ENCODE data around the gene PLA2G6. TPM values are rescaled to one million over a fixed set of nuclear protein-coding genes. Genes with fewer than 3 reads are reported as not detected.
A peak's percentile ranks its signal among the peaks of the same experiment; 100 is the strongest.

Gene PLA2G6
- total RNA-seq, 6 donors from 2014 or later, result 21.1 to 295 (median 47.5) TPM

GRCh38 chr22:38228873-38229740 is 47.5 kb upstream of the PLA2G6 start:
- Histone ChIP-seq H3K36me3 (peaks cover 13 to 76% (median 60%) of the 10 kb centered on the region in 4 donors), H3K27me3 (no peaks in the 10 kb centered on the region), H3K9me3 (no peaks in the 10 kb centered on the region), H3K4me3 (no peak overlapping the region), H3K4me1 (peaks cover 38 to 52% (median 42%) of the 10 kb centered on the region in 4 donors), H3K27ac (peak overlapping the region; percentile 80 to 92 (median 86))
- peak in 1 of 2 donors; percentile 83 for ATAC-seq (ENCODE audit: low FRiP score in 2 of 2)
- peak in 1 of 2 donors; percentile 62 for DNase-seq
- TF ChIP-seq POLR2A (IDR thresholded peaks at IDR 0.05) (peak in 1 of 4 donors; percentile 29), CTCF (IDR thresholded peaks at IDR 0.05) (no peak), EP300 (IDR thresholded peaks at IDR 0.05) (peak in 2 of 4 donors; percentile 83 to 84), POLR2AphosphoS5 (IDR thresholded peaks at IDR 0.05) (peak; percentile 78 to 82)
- 46 to 62% methylated on average over 1 to 13 of the region's 14 CpGs for WGBS, 2 donors

- H3K27me3 ChIP-seq, result no peaks in the 10 kb centered on the region
- H3K4me3 ChIP-seq, result no peak overlapping the region
- peaks cover 38 to 52% (median 41%) of the 10 kb centered on the region in 4 donors for H3K4me1 ChIP-seq
- TF ChIP-seq CTCF (IDR thresholded peaks at IDR 0.05) (no peak), POLR2AphosphoS5 (IDR thresholded peaks at IDR 0.05) (no peak), POLR2A (IDR thresholded peaks at IDR 0.05) (no peak), EP300 (IDR thresholded peaks at IDR 0.05) (no peak)
- DNase-seq (no peak), ATAC-seq (ENCODE audit: low FRiP score in 2 of 2) (no peak)
- peaks cover 13 to 77% (median 62%) of the 10 kb centered on the region in 4 donors for H3K36me3 ChIP-seq
- H3K27ac ChIP-seq, result peak overlapping the region; percentile 80 to 92 (median 86)
- 63 to 78% methylated on average over 3 of the region's 3 CpGs for WGBS, 2 donors
- H3K9me3 ChIP-seq, result no peaks in the 10 kb centered on the region
These were observed 46.8 kb upstream of the PLA2G6 start for GRCh38 chr22:38228326-38228872.

GRCh38 chr22:38226853-38227649 is 45.4 kb upstream of the PLA2G6 start:
- no peak for ATAC-seq (ENCODE audit: low FRiP score in 2 of 2)
- Histone ChIP-seq H3K27me3 (no peaks in the 10 kb centered on the region), H3K9me3 (no peaks in the 10 kb centered on the region), H3K4me1 (peaks cover 45 to 58% (median 50%) of the 10 kb centered on the region in 4 donors), H3K27ac (peak overlapping the region; percentile 80 to 92 (median 86)), H3K36me3 (peaks cover 13 to 77% (median 61%) of the 10 kb centered on the region in 4 donors), H3K4me3 (no peak overlapping the region)
- DNase-seq, result no peak
- TF ChIP-seq CTCF (IDR thresholded peaks at IDR 0.05) (no peak), POLR2AphosphoS5 (IDR thresholded peaks at IDR 0.05) (no peak), EP300 (IDR thresholded peaks at IDR 0.05) (no peak)
- 93 to 96% methylated on average over 18 to 23 of the region's 25 CpGs for WGBS, 2 donors

- Histone ChIP-seq H3K4me3 (no peak overlapping the region), H3K27me3 (no peaks in the 10 kb centered on the region), H3K4me1 (peaks cover 44 to 58% (median 56%) of the 10 kb centered on the region in 4 donors), H3K9me3 (no peaks in the 10 kb centered on the region), H3K36me3 (peaks cover 6 to 73% (median 53%) of the 10 kb centered on the region in 4 donors), H3K27ac (peak overlapping the region; percentile 44 to 92 (median 80))
- 58 to 87% methylated on average over 11 of the region's 12 CpGs for WGBS, 2 donors
- ATAC-seq (ENCODE audit: low FRiP score in 2 of 2), result no peak
- TF ChIP-seq CTCF (IDR thresholded peaks at IDR 0.05) (peak in 1 of 6 experiments; percentile 8), POLR2A (IDR thresholded peaks at IDR 0.05) (no peak), EP300 (IDR thresholded peaks at IDR 0.05) (no peak), POLR2AphosphoS5 (IDR thresholded peaks at IDR 0.05) (no peak)
- no peak for DNase-seq
These were observed 41.8 kb upstream of the PLA2G6 start for GRCh38 chr22:38223289-38223960.

Measured in upper lobe of left lung (tissue), 6 donors.